ENCODE results near the gene PSRC1.

The PSRC1 gene

GRCh38 chr1:109272021-109272799, 10.7 kb downstream of the PSRC1 start:
- Histone ChIP-seq H3K4me1 (ENCODE audit: control insufficient read depth in 5 of 5, insufficient read depth in 5 of 5, low read length in 5 of 5) (peaks cover 0 to 13% (median 1%) of the 10 kb centered on the region in 5 donors), H3K27me3 (ENCODE audit: control insufficient read depth in 5 of 5, insufficient read depth in 4 of 5, low read length in 5 of 5) (no peaks in the 10 kb centered on the region), H3K36me3 (ENCODE audit: control insufficient read depth in 5 of 5, insufficient read depth in 5 of 5, low read length in 5 of 5) (peaks cover 0 to 7% (median 0%) of the 10 kb centered on the region in 5 donors), H3K27ac (ENCODE audit: low read depth, low read length) (no peak overlapping the region), H3K4me3 (ENCODE audit: low read depth in 1 of 5, low read length in 5 of 5) (no peak overlapping the region), H3K9me3 (ENCODE audit: control insufficient read depth in 5 of 5, low read length in 5 of 5) (no peaks in the 10 kb centered on the region), H3K9ac (ENCODE audit: low read length in 5 of 5) (no peak overlapping the region)

- no peak overlapping the region for H3K27ac ChIP-seq (ENCODE audit: low read depth, low read length)
- peaks cover 0 to 7% (median 0%) of the 10 kb centered on the region in 5 donors for H3K36me3 ChIP-seq (ENCODE audit: control insufficient read depth in 5 of 5, insufficient read depth in 5 of 5, low read length in 5 of 5)
Measured at GRCh38 chr1:109271458-109271857, 11.5 kb downstream of the PSRC1 start.

GRCh38 chr1:109270623-109271317, 12.2 kb downstream of the PSRC1 start:
- no peak overlapping the region for H3K27ac ChIP-seq (ENCODE audit: low read depth, low read length)
- H3K36me3 ChIP-seq (ENCODE audit: control insufficient read depth in 5 of 5, insufficient read depth in 5 of 5, low read length in 5 of 5), result peaks cover 0 to 7% (median 0%) of the 10 kb centered on the region in 5 donors
- no peak overlapping the region for H3K4me3 ChIP-seq (ENCODE audit: low read depth in 1 of 5, low read length in 5 of 5)
- H3K9ac ChIP-seq (ENCODE audit: low read length in 5 of 5), result no peak overlapping the region
- no peaks in the 10 kb centered on the region for H3K27me3 ChIP-seq (ENCODE audit: control insufficient read depth in 5 of 5, insufficient read depth in 4 of 5, low read length in 5 of 5)
- H3K4me1 ChIP-seq (ENCODE audit: control insufficient read depth in 5 of 5, insufficient read depth in 5 of 5, low read length in 5 of 5), result peaks cover 0 to 11% (median 0%) of the 10 kb centered on the region in 5 donors
- no peaks in the 10 kb centered on the region for H3K9me3 ChIP-seq (ENCODE audit: control insufficient read depth in 5 of 5, low read length in 5 of 5)

More at GRCh38 chr1:109271458-109271857, 11.5 kb downstream of the PSRC1 start:
- no peak overlapping the region for H3K9ac ChIP-seq (ENCODE audit: low read length in 5 of 5)
- H3K9me3 ChIP-seq (ENCODE audit: control insufficient read depth in 5 of 5, low read length in 5 of 5), result no peaks in the 10 kb centered on the region
- peaks cover 0 to 11% (median 0%) of the 10 kb centered on the region in 5 donors for H3K4me1 ChIP-seq (ENCODE audit: control insufficient read depth in 5 of 5, insufficient read depth in 5 of 5, low read length in 5 of 5)
- no peaks in the 10 kb centered on the region for H3K27me3 ChIP-seq (ENCODE audit: control insufficient read depth in 5 of 5, insufficient read depth in 4 of 5, low read length in 5 of 5)
- no peak overlapping the region for H3K4me3 ChIP-seq (ENCODE audit: low read depth in 1 of 5, low read length in 5 of 5)

GRCh38 chr1:109269981-109270622, 12.8 kb downstream of the PSRC1 start:
- Histone ChIP-seq H3K9me3 (ENCODE audit: control insufficient read depth in 5 of 5, low read length in 5 of 5) (no peaks in the 10 kb centered on the region), H3K9ac (ENCODE audit: low read length in 5 of 5) (no peak overlapping the region), H3K27me3 (ENCODE audit: control insufficient read depth in 5 of 5, insufficient read depth in 4 of 5, low read length in 5 of 5) (no peaks in the 10 kb centered on the region), H3K4me1 (ENCODE audit: control insufficient read depth in 5 of 5, insufficient read depth in 5 of 5, low read length in 5 of 5) (peaks cover 0 to 10% (median 0%) of the 10 kb centered on the region in 5 donors), H3K36me3 (ENCODE audit: control insufficient read depth in 5 of 5, insufficient read depth in 5 of 5, low read length in 5 of 5) (peaks cover 0 to 7% (median 0%) of the 10 kb centered on the region in 5 donors), H3K4me3 (ENCODE audit: low read depth in 1 of 5, low read length in 5 of 5) (no peak overlapping the region), H3K27ac (ENCODE audit: low read depth, low read length) (no peak overlapping the region)

GRCh38 chr1:109269212-109269980, 13.5 kb downstream of the PSRC1 start:
- no peaks in the 10 kb centered on the region for H3K27me3 ChIP-seq (ENCODE audit: control insufficient read depth in 5 of 5, insufficient read depth in 4 of 5, low read length in 5 of 5)
- no peak overlapping the region for H3K27ac ChIP-seq (ENCODE audit: low read depth, low read length)
- no peak overlapping the region for H3K4me3 ChIP-seq (ENCODE audit: low read depth in 1 of 5, low read length in 5 of 5)
- no peaks in the 10 kb centered on the region for H3K9me3 ChIP-seq (ENCODE audit: control insufficient read depth in 5 of 5, low read length in 5 of 5)
- no peak overlapping the region for H3K9ac ChIP-seq (ENCODE audit: low read length in 5 of 5)
- H3K4me1 ChIP-seq (ENCODE audit: control insufficient read depth in 5 of 5, insufficient read depth in 5 of 5, low read length in 5 of 5), result peaks cover 0 to 3% (median 0%) of the 10 kb centered on the region in 5 donors
- H3K36me3 ChIP-seq (ENCODE audit: control insufficient read depth in 5 of 5, insufficient read depth in 5 of 5, low read length in 5 of 5), result peaks cover 0 to 7% (median 0%) of the 10 kb centered on the region in 5 donors

- Histone ChIP-seq H3K9me3 (ENCODE audit: control insufficient read depth in 5 of 5, low read length in 5 of 5) (no peaks in the 10 kb centered on the region), H3K4me1 (ENCODE audit: control insufficient read depth in 5 of 5, insufficient read depth in 5 of 5, low read length in 5 of 5) (peaks cover 0 to 5% (median 3%) of the 10 kb centered on the region in 5 donors), H3K27ac (ENCODE audit: low read depth, low read length) (no peak overlapping the region), H3K9ac (ENCODE audit: low read length in 5 of 5) (no peak overlapping the region), H3K4me3 (ENCODE audit: low read depth in 1 of 5, low read length in 5 of 5) (no peak overlapping the region), H3K36me3 (ENCODE audit: control insufficient read depth in 5 of 5, insufficient read depth in 5 of 5, low read length in 5 of 5) (peaks cover 0 to 7% (median 0%) of the 10 kb centered on the region in 5 donors), H3K27me3 (ENCODE audit: control insufficient read depth in 5 of 5, insufficient read depth in 4 of 5, low read length in 5 of 5) (no peaks in the 10 kb centered on the region)
Measured at GRCh38 chr1:109268431-109269211, 14.3 kb downstream of the PSRC1 start.

- no peak overlapping the region for H3K9ac ChIP-seq (ENCODE audit: low read length in 5 of 5)
- H3K4me1 ChIP-seq (ENCODE audit: control insufficient read depth in 5 of 5, insufficient read depth in 5 of 5, low read length in 5 of 5), result peaks cover 0 to 9% (median 5%) of the 10 kb centered on the region in 5 donors
- no peak overlapping the region for H3K27ac ChIP-seq (ENCODE audit: low read depth, low read length)
- H3K36me3 ChIP-seq (ENCODE audit: control insufficient read depth in 5 of 5, insufficient read depth in 5 of 5, low read length in 5 of 5), result peaks cover 0 to 7% (median 0%) of the 10 kb centered on the region in 5 donors
- no peaks in the 10 kb centered on the region for H3K27me3 ChIP-seq (ENCODE audit: control insufficient read depth in 5 of 5, insufficient read depth in 4 of 5, low read length in 5 of 5)
- no peaks in the 10 kb centered on the region for H3K9me3 ChIP-seq (ENCODE audit: control insufficient read depth in 5 of 5, low read length in 5 of 5)
- H3K4me3 ChIP-seq (ENCODE audit: low read depth in 1 of 5, low read length in 5 of 5), result no peak overlapping the region
Measured at GRCh38 chr1:109267743-109268300, 15.1 kb downstream of the PSRC1 start.

- Histone ChIP-seq H3K27ac (ENCODE audit: low read depth, low read length) (no peak overlapping the region), H3K4me1 (ENCODE audit: control insufficient read depth in 5 of 5, insufficient read depth in 5 of 5, low read length in 5 of 5) (peaks cover 0 to 9% (median 5%) of the 10 kb centered on the region in 5 donors), H3K9me3 (ENCODE audit: control insufficient read depth in 5 of 5, low read length in 5 of 5) (no peaks in the 10 kb centered on the region), H3K4me3 (ENCODE audit: low read depth in 1 of 5, low read length in 5 of 5) (no peak overlapping the region), H3K27me3 (ENCODE audit: control insufficient read depth in 5 of 5, insufficient read depth in 4 of 5, low read length in 5 of 5) (no peaks in the 10 kb centered on the region), H3K9ac (ENCODE audit: low read length in 5 of 5) (no peak overlapping the region), H3K36me3 (ENCODE audit: control insufficient read depth in 5 of 5, insufficient read depth in 5 of 5, low read length in 5 of 5) (peaks cover 0 to 7% (median 0%) of the 10 kb centered on the region in 5 donors)
Measured at GRCh38 chr1:109266965-109267364, 16.0 kb downstream of the PSRC1 start.
